ENCODE measurements around the gene SAPCD2. TPM values are rescaled to one million over a fixed set of nuclear protein-coding genes. Genes with fewer than 3 reads are reported as not detected.

SAPCD2 gene
- total RNA-seq, 4 donors from 2014 or later, result 0.17 to 0.40 (median 0.26) TPM; not detected in 1

DNA sequence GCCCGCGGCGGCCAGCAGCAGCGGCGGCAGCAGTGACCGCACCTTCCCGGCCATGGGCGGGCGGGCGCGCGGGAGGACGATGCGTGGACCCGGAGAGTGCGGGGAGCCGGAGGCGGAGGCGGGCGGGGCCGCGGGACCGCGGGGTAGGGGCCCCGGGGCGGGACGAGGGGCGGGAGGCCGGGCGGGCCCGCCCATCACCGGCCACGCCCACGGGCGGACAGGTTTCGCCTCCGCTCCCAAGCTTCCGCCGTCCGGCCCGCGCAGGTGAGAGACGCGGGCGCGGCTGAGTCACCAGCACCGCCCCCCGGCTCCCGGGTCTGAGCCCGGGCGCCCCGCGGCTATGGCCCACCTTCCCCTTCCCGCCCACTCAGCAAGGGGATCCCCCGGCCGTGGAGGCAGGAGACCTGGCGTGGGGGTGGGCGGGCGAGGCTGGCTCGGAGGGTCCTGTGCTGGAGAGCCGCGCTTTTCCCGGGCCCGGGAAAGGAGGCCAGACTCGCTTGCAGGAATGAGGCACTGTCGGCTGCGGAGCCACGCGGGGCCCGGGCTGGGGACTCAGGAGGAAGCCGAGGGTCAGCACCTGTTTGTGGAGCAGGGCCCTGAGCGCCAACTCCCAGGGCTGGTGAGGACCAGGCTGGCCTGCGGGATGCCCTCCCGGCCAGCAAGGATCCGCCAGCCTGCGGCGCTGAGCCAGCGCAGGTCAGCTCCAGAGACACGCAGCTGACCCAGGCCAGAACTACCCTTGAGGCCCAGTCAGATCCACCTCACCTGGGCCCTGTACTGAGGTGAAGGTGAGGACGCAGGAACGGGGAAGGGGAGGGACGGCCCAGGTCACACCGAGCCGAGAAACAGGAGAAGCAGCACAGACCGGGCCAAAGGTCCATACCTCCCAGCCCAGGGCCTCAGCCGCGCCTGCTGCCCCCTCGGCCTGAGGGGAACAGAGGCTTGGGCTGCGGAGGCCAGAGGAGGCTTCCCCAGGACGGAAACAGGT is 16.1 kb downstream of the SAPCD2 start, which contains the start of gene ENTPD2:
TSS of gene ENTPD2 (minus strand) at position 118 of the 988 bp plus-strand sequence. CDS start at position 54, 64 bp downstream.
- H3K36me3 ChIP-seq, result no peaks in the 10 kb centered on the region
- H3K27me3 ChIP-seq, result peaks cover 7 to 52% (median 28%) of the 10 kb centered on the region in 4 donors
- peak within 1 kb of the TSS; percentile 59 to 73 (median 64) for H3K27ac ChIP-seq (replicated peaks in 1 of 4)
- no peaks in the 10 kb centered on the region for H3K9me3 ChIP-seq
- TF ChIP-seq EP300 (IDR thresholded peaks at IDR 0.05) (no peak), POLR2AphosphoS5 (IDR thresholded peaks at IDR 0.05) (no peak), POLR2A (IDR thresholded peaks at IDR 0.05; ENCODE audit: low read depth) (no peak)
- TF ChIP-seq, protein P1, sequence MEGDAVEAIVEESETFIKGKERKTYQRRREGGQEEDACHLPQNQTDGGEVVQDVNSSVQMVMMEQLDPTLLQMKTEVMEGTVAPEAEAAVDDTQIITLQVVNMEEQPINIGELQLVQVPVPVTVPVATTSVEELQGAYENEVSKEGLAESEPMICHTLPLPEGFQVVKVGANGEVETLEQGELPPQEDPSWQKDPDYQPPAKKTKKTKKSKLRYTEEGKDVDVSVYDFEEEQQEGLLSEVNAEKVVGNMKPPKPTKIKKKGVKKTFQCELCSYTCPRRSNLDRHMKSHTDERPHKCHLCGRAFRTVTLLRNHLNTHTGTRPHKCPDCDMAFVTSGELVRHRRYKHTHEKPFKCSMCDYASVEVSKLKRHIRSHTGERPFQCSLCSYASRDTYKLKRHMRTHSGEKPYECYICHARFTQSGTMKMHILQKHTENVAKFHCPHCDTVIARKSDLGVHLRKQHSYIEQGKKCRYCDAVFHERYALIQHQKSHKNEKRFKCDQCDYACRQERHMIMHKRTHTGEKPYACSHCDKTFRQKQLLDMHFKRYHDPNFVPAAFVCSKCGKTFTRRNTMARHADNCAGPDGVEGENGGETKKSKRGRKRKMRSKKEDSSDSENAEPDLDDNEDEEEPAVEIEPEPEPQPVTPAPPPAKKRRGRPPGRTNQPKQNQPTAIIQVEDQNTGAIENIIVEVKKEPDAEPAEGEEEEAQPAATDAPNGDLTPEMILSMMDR (IDR thresholded peaks at IDR 0.05), result no peak
- peak within 1 kb of the TSS; percentile 38 to 60 (median 48) for H3K4me3 ChIP-seq
- WGBS, result 68% methylated on average over 21 of the region's 90 CpGs
- H3K4me1 ChIP-seq, result peaks cover 31 to 63% (median 61%) of the 10 kb centered on the region in 4 donors
- DNase-seq (ENCODE audit: extremely low spot score), result no peak
- intact Hi-C loops (cut with DNase I), result no loop called here

DNA sequence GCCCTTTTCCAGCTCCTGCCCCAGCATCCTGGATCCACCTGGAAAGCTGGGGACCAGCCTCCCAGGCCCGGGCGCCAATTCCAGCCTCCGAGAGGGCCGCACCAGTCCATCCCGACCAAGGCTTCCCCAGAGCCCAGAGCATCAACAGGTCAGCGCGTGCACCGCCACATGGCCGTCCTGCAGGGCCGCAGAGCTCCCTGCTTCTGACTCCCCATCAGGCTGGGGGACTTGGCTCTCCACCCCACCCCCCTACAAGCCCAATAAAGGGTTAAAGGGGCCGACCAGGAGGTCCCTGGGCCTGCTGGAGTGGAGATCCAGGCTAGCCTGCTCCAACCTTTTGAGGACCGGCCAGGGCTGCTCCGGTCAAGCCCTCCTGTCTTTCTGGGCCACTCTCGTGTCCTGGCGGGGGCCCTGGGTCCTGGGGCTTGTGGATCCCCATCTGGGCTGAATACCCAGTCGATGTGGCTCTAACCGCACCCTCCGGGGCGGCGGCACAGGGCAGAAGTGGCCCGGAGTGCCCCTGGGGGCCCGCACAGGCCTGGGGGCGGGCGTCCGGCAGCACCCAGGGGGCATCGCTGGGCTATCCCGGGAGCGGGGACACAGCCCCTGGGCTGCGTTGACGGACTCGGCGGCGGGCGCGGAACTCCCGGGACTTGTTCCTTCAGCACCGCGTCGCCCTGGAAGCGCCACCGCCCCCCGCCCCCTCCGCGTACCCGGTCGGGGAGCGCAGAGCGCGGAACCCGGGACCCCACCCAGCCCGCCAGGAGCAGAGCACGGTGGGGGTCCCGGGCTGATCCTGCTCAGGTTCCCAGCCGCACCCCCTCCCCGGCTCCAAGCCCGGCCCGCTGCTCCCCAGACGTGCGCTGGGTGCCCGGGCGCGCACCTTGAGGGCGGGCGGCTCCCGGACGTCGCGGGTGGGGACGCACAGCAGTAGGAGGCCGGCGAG is 17.1 kb downstream of the SAPCD2 start:
- DNase-seq (ENCODE audit: extremely low spot score), result no peak
- Histone ChIP-seq H3K27me3 (peaks cover 7 to 62% (median 37%) of the 10 kb centered on the region in 4 donors), H3K4me1 (peaks cover 31 to 71% (median 69%) of the 10 kb centered on the region in 4 donors), H3K36me3 (no peaks in the 10 kb centered on the region), H3K9me3 (no peaks in the 10 kb centered on the region), H3K4me3 (peak overlapping the region; percentile 38 to 60 (median 48)), H3K27ac (replicated peaks in 1 of 4) (peak overlapping the region in 2 of 4 donors; percentile 59 to 73)
- TF ChIP-seq EP300 (IDR thresholded peaks at IDR 0.05), result no peak
- no peak for TF ChIP-seq POLR2AphosphoS5 (IDR thresholded peaks at IDR 0.05)
- TF ChIP-seq, protein P1 (IDR thresholded peaks at IDR 0.05), result no peak
- no peak for TF ChIP-seq POLR2A (IDR thresholded peaks at IDR 0.05; ENCODE audit: low read depth)
- intact Hi-C loops (cut with DNase I), result no loop called here
- 88% methylated on average over 8 of the region's 71 CpGs for WGBS

GRCh38 chr9:137052293-137052692 is 18.1 kb downstream of the SAPCD2 start:
- peaks cover 31 to 62% (median 61%) of the 10 kb centered on the region in 4 donors for H3K4me1 ChIP-seq
- intact Hi-C loops (cut with DNase I), result no loop called here
- H3K27ac ChIP-seq (replicated peaks in 1 of 4), result no peak overlapping the region

More at GRCh38 chr9:137052293-137052692, 18.1 kb downstream of the SAPCD2 start:
- WGBS, result no CpG with 5 or more reads among the region's 8 CpGs
- Histone ChIP-seq H3K9me3 (no peaks in the 10 kb centered on the region), H3K36me3 (no peaks in the 10 kb centered on the region), H3K4me3 (no peak overlapping the region), H3K27me3 (peaks cover 7 to 71% (median 47%) of the 10 kb centered on the region in 4 donors)
- no peak for DNase-seq (ENCODE audit: extremely low spot score)
- TF ChIP-seq POLR2A (IDR thresholded peaks at IDR 0.05; ENCODE audit: low read depth) (no peak), EP300 (IDR thresholded peaks at IDR 0.05) (no peak), POLR2AphosphoS5 (IDR thresholded peaks at IDR 0.05) (no peak)
- TF ChIP-seq, protein P1 (IDR thresholded peaks at IDR 0.05), result no peak
